Mucosa of descending colon (tissue), 3 donors: ENCODE measurements around the gene BRD4. TPM values are rescaled to one million over a fixed set of nuclear protein-coding genes. Genes with fewer than 3 reads are reported as not detected.

ENCODE experiments used
- ATAC-seq: fragments of 200-7000 bp; cut with Tn5 transposase; one replicate; pipeline ENCODE4 v1.9.1; 2020; ENCODE audit warnings: mild to moderate bottlenecking, moderate library complexity
- DNase-seq, 3 donors: peaks; one replicate each; pipeline ENCODE4 v3.0.0-alpha.2; 2020
- H3K36me3 ChIP-seq: fragments of 200-600 bp; one replicate; pipeline ENCODE4 v1.8.0; 2021; ENCODE audit warnings: low read depth, mild to moderate bottlenecking
- H3K4me1 ChIP-seq: fragments of 200-600 bp; one replicate; pipeline ENCODE4 v1.8.0; 2021; ENCODE audit warnings: low read depth, mild to moderate bottlenecking
- H3K4me3 ChIP-seq: fragments of 200-600 bp; one replicate; pipeline ENCODE4 v1.8.0; 2021; ENCODE audit warnings: mild to moderate bottlenecking
- H3K9me3 ChIP-seq: fragments of 200-600 bp; one replicate; pipeline ENCODE4 v1.8.0; 2021; ENCODE audit warnings: mild to moderate bottlenecking
- CTCF ChIP-seq: fragments of 200-600 bp; IDR thresholded peaks from one replicate; pipeline ENCODE4 v1.8.0; 2022; ENCODE audit warnings: antibody characterized with exemption, mild to moderate bottlenecking
- intact Hi-C, 2 donors: fragments of 100-400 bp; cut with DNase I in 1 of 2; cut with micrococcal nuclease in 1 of 2; formaldehyde crosslinking; loops; one replicate each; pipeline versions ENCODE4 v1.11.0 to v1.11.1; 2022; cut with DNase I, micrococcal nuclease
- total RNA-seq, 3 donors: library from RNA; stranded (reverse); fragmentation: NEBNext Ultra II Directional in 2 of 3; extraction: Animal tissue kit (Norgen Biotek cat#: 25700) in 2 of 3; gene quantifications; one replicate each; pipeline versions ENCODE4 v1.2.1 to v1.2.4, GENCODE V29; 2021 to 2023
- donor health status: DM: no; HTN: no; CAD: no; lungs with moderate emphysema.
- donor health status: DM: no; HTN: no; CAD: no.
- donor health status: DM: no; HTN: yes; CAD: no.

Gene BRD4
- total RNA-seq, 3 donors from 2014 or later: 78.3 to 104 (median 82.6) TPM

- H3K9me3 ChIP-seq: no peaks in the 10 kb centered on the region
- H3K4me3 ChIP-seq: no peak overlapping the region
- no peak for TF ChIP-seq CTCF
- intact Hi-C loops: no loop called here
- peaks cover 9% of the 10 kb centered on the region for H3K4me1 ChIP-seq
- ATAC-seq: no peak
- no peaks in the 10 kb centered on the region for H3K36me3 ChIP-seq
- DNase-seq: no peak
Observed at GRCh38 chr19:15231271-15231670, 101.1 kb downstream of the BRD4 start.

GRCh38 chr19:15227261-15227660 is 105.1 kb downstream of the BRD4 start:
- no peak for ATAC-seq
- no peak for TF ChIP-seq CTCF
- intact Hi-C loops: no loop called here
- Histone ChIP-seq H3K4me1 (peaks cover 6% of the 10 kb centered on the region), H3K36me3 (no peaks in the 10 kb centered on the region), H3K9me3 (no peaks in the 10 kb centered on the region), H3K4me3 (no peak overlapping the region)
- no peak for DNase-seq

- DNase-seq (no peak), ATAC-seq (no peak)
- Histone ChIP-seq H3K36me3 (no peaks in the 10 kb centered on the region), H3K9me3 (no peaks in the 10 kb centered on the region), H3K4me1 (no peaks in the 10 kb centered on the region), H3K4me3 (no peak overlapping the region)
- TF ChIP-seq CTCF: no peak
- intact Hi-C loops: no loop called here
Observed at GRCh38 chr19:15225760-15226159, 106.6 kb downstream of the BRD4 start.

- ATAC-seq: peak; percentile 14
- Histone ChIP-seq H3K36me3 (no peaks in the 10 kb centered on the region), H3K9me3 (no peaks in the 10 kb centered on the region), H3K4me1 (no peaks in the 10 kb centered on the region), H3K4me3 (no peak overlapping the region)
- intact Hi-C loops: no loop called here
- no peak for TF ChIP-seq CTCF
- no peak for DNase-seq
Observed at GRCh38 chr19:15223649-15224361, 108.5 kb downstream of the BRD4 start.

- H3K4me1 ChIP-seq: no peaks in the 10 kb centered on the region
- no peaks in the 10 kb centered on the region for H3K9me3 ChIP-seq
- H3K4me3 ChIP-seq: no peak overlapping the region
- no peaks in the 10 kb centered on the region for H3K36me3 ChIP-seq
- intact Hi-C loops: no loop called here
- ATAC-seq: peak; percentile 90
- TF ChIP-seq CTCF: no peak
- peak; percentile 74 to 87 (median 81) for DNase-seq
Observed at GRCh38 chr19:15222738-15223648, 109.3 kb downstream of the BRD4 start.
